Measurements from ENCODE around the gene PCBP4. TPM values are rescaled to one million over a fixed set of nuclear protein-coding genes. Genes with fewer than 3 reads are reported as not detected.
A peak's percentile ranks its signal among the peaks of the same experiment; 100 is the strongest.

Gene PCBP4
- polyA plus RNA-seq, 6 donors from 2014 or later, result 3.0 to 5.7 (median 5.0) TPM

- Mint-ChIP-seq H3K4me1 (peaks cover 16 to 19% (median 18%) of the 10 kb centered on the region in 3 donors), H3K36me3 (no peaks in the 10 kb centered on the region), H3K4me3 (peak overlapping the region in 2 of 8 donors; percentile 35 to 76), H3K9me3 (no peaks in the 10 kb centered on the region), H3K27ac (peak overlapping the region in 1 of 6 donors; percentile 22), H3K27me3 (peaks cover 0 to 15% (median 10%) of the 10 kb centered on the region in 3 donors)
- ATAC-seq (ENCODE audit: low read depth in 2 of 2), result no peak
- DNase-seq, result no peak
Measured at GRCh38 chr3:51964521-51964920, 2.7 kb downstream of the PCBP4 start.

GRCh38 chr3:51963951-51964451, 3.3 kb downstream of the PCBP4 start:
- H3K4me1 Mint-ChIP-seq, result peaks cover 14 to 19% (median 15%) of the 10 kb centered on the region in 3 donors
- no peaks in the 10 kb centered on the region for H3K9me3 Mint-ChIP-seq
- peaks cover 0 to 15% (median 10%) of the 10 kb centered on the region in 3 donors for H3K27me3 Mint-ChIP-seq
- DNase-seq (no peak), ATAC-seq (ENCODE audit: low read depth in 2 of 2) (no peak)
- H3K27ac Mint-ChIP-seq, result no peak overlapping the region
- no peaks in the 10 kb centered on the region for H3K36me3 Mint-ChIP-seq
- no peak overlapping the region for H3K4me3 Mint-ChIP-seq

- peaks cover 0 to 7% of the 10 kb centered on the region in 2 donors for H3K36me3 Mint-ChIP-seq
- H3K4me3 Mint-ChIP-seq, result peak overlapping the region in 1 of 8 donors; percentile 49
- no peak for DNase-seq
- no peaks in the 10 kb centered on the region for H3K9me3 Mint-ChIP-seq
- H3K4me1 Mint-ChIP-seq, result peaks cover 7 to 17% (median 12%) of the 10 kb centered on the region in 3 donors
- no peak for ATAC-seq (ENCODE audit: low read depth in 2 of 2)
- peaks cover 0 to 15% (median 10%) of the 10 kb centered on the region in 3 donors for H3K27me3 Mint-ChIP-seq
- H3K27ac Mint-ChIP-seq, result no peak overlapping the region
Measured at GRCh38 chr3:51962854-51963530, 4.3 kb downstream of the PCBP4 start.

GRCh38 chr3:51961602-51962569, 5.4 kb downstream of the PCBP4 start:
- H3K27me3 Mint-ChIP-seq, result peaks cover 0 to 15% (median 10%) of the 10 kb centered on the region in 3 donors
- peaks cover 0 to 8% of the 10 kb centered on the region in 2 donors for H3K36me3 Mint-ChIP-seq
- peaks cover 7 to 15% (median 8%) of the 10 kb centered on the region in 3 donors for H3K4me1 Mint-ChIP-seq
- H3K9me3 Mint-ChIP-seq, result no peaks in the 10 kb centered on the region
- no peak overlapping the region for H3K27ac Mint-ChIP-seq
- no peak for DNase-seq
- peak overlapping the region in 2 of 8 donors; percentile 10 to 30 for H3K4me3 Mint-ChIP-seq
- ATAC-seq (ENCODE audit: low read depth in 2 of 2), result no peak

GRCh38 chr3:51961011-51961410, 6.2 kb downstream of the PCBP4 start:
- peaks cover 0 to 11% (median 7%) of the 10 kb centered on the region in 3 donors for H3K4me1 Mint-ChIP-seq
- H3K27ac Mint-ChIP-seq, result no peak overlapping the region
- no peak for DNase-seq
- H3K36me3 Mint-ChIP-seq, result peaks cover 0 to 8% of the 10 kb centered on the region in 2 donors
- no peaks in the 10 kb centered on the region for H3K9me3 Mint-ChIP-seq
- peaks cover 0 to 15% (median 10%) of the 10 kb centered on the region in 3 donors for H3K27me3 Mint-ChIP-seq
- no peak overlapping the region for H3K4me3 Mint-ChIP-seq
- no peak for ATAC-seq (ENCODE audit: low read depth in 2 of 2)

GRCh38 chr3:51960386-51960785, 6.9 kb downstream of the PCBP4 start:
- ATAC-seq (ENCODE audit: low read depth in 2 of 2), result no peak
- Mint-ChIP-seq H3K27me3 (peaks cover 0 to 11% (median 10%) of the 10 kb centered on the region in 3 donors), H3K4me1 (peaks cover under 1 to 5% (median under 1%) of the 10 kb centered on the region in 3 donors)

GRCh38 chr3:51959651-51960050, 7.6 kb downstream of the PCBP4 start:
- no peak for DNase-seq
- no peak for ATAC-seq (ENCODE audit: low read depth in 2 of 2)
- H3K27ac Mint-ChIP-seq, result no peak overlapping the region
- H3K4me3 Mint-ChIP-seq, result no peak overlapping the region
- peaks cover 0 to 8% of the 10 kb centered on the region in 2 donors for H3K36me3 Mint-ChIP-seq
- H3K9me3 Mint-ChIP-seq, result no peaks in the 10 kb centered on the region
- H3K4me1 Mint-ChIP-seq, result peaks cover 0 to 4% (median 4%) of the 10 kb centered on the region in 3 donors
- H3K27me3 Mint-ChIP-seq, result peaks cover 0 to 17% (median 9%) of the 10 kb centered on the region in 3 donors

More at GRCh38 chr3:51960386-51960785, 6.9 kb downstream of the PCBP4 start:
- DNase-seq, result no peak
- H3K9me3 Mint-ChIP-seq, result no peaks in the 10 kb centered on the region
- H3K36me3 Mint-ChIP-seq, result peaks cover 0 to 8% of the 10 kb centered on the region in 2 donors
- H3K4me3 Mint-ChIP-seq, result no peak overlapping the region
- peak overlapping the region in 1 of 6 donors; percentile 60 for H3K27ac Mint-ChIP-seq

- Mint-ChIP-seq H3K4me3 (peak overlapping the region in 1 of 8 donors; percentile 34), H3K4me1 (peaks cover 3 to 4% (median 4%) of the 10 kb centered on the region in 3 donors), H3K27me3 (peaks cover 6 to 25% (median 14%) of the 10 kb centered on the region in 3 donors), H3K27ac (no peak overlapping the region), H3K9me3 (no peaks in the 10 kb centered on the region), H3K36me3 (peaks cover 0 to 8% of the 10 kb centered on the region in 2 donors)
- DNase-seq, result no peak
- ATAC-seq (ENCODE audit: low read depth in 2 of 2), result no peak
Measured at GRCh38 chr3:51958603-51959521, 8.4 kb downstream of the PCBP4 start.

- Mint-ChIP-seq H3K27me3 (peaks cover 14 to 36% (median 26%) of the 10 kb centered on the region in 3 donors), H3K36me3 (peaks cover 0 to 8% of the 10 kb centered on the region in 2 donors), H3K9me3 (no peaks in the 10 kb centered on the region), H3K4me1 (peaks cover 4% of the 10 kb centered on the region in 3 donors), H3K27ac (no peak overlapping the region), H3K4me3 (no peak overlapping the region)
- ATAC-seq (ENCODE audit: low read depth in 2 of 2), result no peak
- no peak for DNase-seq
Measured at GRCh38 chr3:51957520-51958205, 9.6 kb downstream of the PCBP4 start.

- Mint-ChIP-seq H3K27me3 (peaks cover 18 to 34% (median 28%) of the 10 kb centered on the region in 3 donors), H3K4me1 (peaks cover 4% of the 10 kb centered on the region in 3 donors), H3K9me3 (no peaks in the 10 kb centered on the region), H3K27ac (no peak overlapping the region), H3K4me3 (peak overlapping the region in 7 of 8 donors; percentile 53 to 82 (median 68)), H3K36me3 (peaks cover 0 to 8% of the 10 kb centered on the region in 2 donors)
- ATAC-seq (ENCODE audit: low read depth in 2 of 2), result peak; percentile 74 to 80
- peak; percentile 30 for DNase-seq
Measured at GRCh38 chr3:51955893-51956770, 11.1 kb downstream of the PCBP4 start.

- Mint-ChIP-seq H3K27me3 (peaks cover 18 to 34% (median 26%) of the 10 kb centered on the region in 3 donors), H3K4me1 (peaks cover 4% of the 10 kb centered on the region in 3 donors), H3K4me3 (peak within 1 kb of the TSS in 7 of 8 donors; percentile 41 to 82 (median 66)), H3K27ac (peak within 1 kb of the TSS in 1 of 6 donors; percentile 75), H3K36me3 (peaks cover 0 to 8% of the 10 kb centered on the region in 2 donors), H3K9me3 (no peaks in the 10 kb centered on the region)
- DNase-seq (no peak), ATAC-seq (ENCODE audit: low read depth in 2 of 2) (no peak)
Measured at GRCh38 chr3:51955175-51955892, 11.9 kb downstream of the PCBP4 start, which contains the start of gene GPR62. Gene GPR62, plus strand, starts transcription at chr3:51955381. Its CDS starts 272 bp downstream, at chr3:51955653.
